Osteoblast (primary cell): Measurements from ENCODE around the gene CDK18. TPM values are rescaled to one million over a fixed set of nuclear protein-coding genes. Genes with fewer than 3 reads are reported as not detected.
A peak's percentile ranks its signal among the peaks of the same experiment; 100 is the strongest.

Experiments used
- DNase-seq: peaks from one replicate; pipeline ENCODE4 v3.0.0; 2011; ENCODE audit warnings: low spot score, mixed read lengths; ENCODE audit not compliant: insufficient read length; ENCODE audit errors: missing footprints
- H2AFZ ChIP-seq: 2 replicates; pipeline ENCODE4 v1.6.0; 2011; ENCODE audit warnings: mild to moderate bottlenecking, low read length
- H3K27ac ChIP-seq: 2 replicates; pipeline ENCODE4 v1.5.1; 2011; ENCODE audit warnings: mild to moderate bottlenecking, low read depth, low read length, moderate library complexity
- H3K27me3 ChIP-seq: 2 replicates; pipeline ENCODE4 v1.6.0; 2012; ENCODE audit warnings: mild to moderate bottlenecking, control low read depth, inconsistent platforms, low read length, moderate library complexity; ENCODE audit not compliant: insufficient read depth
- H3K36me3 ChIP-seq: 2 replicates; pipeline ENCODE4 v1.5.1; 2011; ENCODE audit warnings: mild to moderate bottlenecking, low read length, control low read depth, moderate library complexity; ENCODE audit not compliant: insufficient read depth
- H3K4me1 ChIP-seq: 2 replicates; pipeline ENCODE4 v1.5.1; 2011; ENCODE audit warnings: mild to moderate bottlenecking, low read length, control low read depth, moderate library complexity; ENCODE audit not compliant: insufficient read depth
- H3K4me2 ChIP-seq: 2 replicates; pipeline ENCODE4 v1.6.0; 2011; ENCODE audit warnings: mild to moderate bottlenecking, low read length; ENCODE audit not compliant: insufficient read depth
- H3K4me3 ChIP-seq: fragments of 200-600 bp; sonication (generic); 3 replicates; pipeline ENCODE4 v1.5.1; 2012; ENCODE audit warnings: mild to moderate bottlenecking, low read length, inconsistent platforms; ENCODE audit not compliant: insufficient read depth
- H3K79me2 ChIP-seq: 2 replicates; pipeline ENCODE4 v1.6.0; 2012; ENCODE audit warnings: mild to moderate bottlenecking, low read length, control low read depth, inconsistent platforms; ENCODE audit not compliant: insufficient read depth
- H3K9me3 ChIP-seq: 2 replicates; pipeline ENCODE4 v1.5.1; 2011; ENCODE audit warnings: low read depth, low read length, control low read depth
- H4K20me1 ChIP-seq: 2 replicates; pipeline ENCODE4 v1.6.0; 2012; ENCODE audit warnings: mild to moderate bottlenecking, low read length, control low read depth; ENCODE audit not compliant: insufficient read depth
- total RNA-seq: library from RNA; depleted of rRNA; stranded (reverse); fragments of >200 nt; gene quantifications from 2 replicates; pipeline ENCODE4 v1.2.3, GENCODE V29; 2012
- TF ChIP-seq, protein P1 (sequence below): IDR thresholded peaks from 2 replicates; pipeline ENCODE4 v1.5.1; 2011; ENCODE audit warnings: mild to moderate bottlenecking, low read depth, low read length, moderate library complexity; ENCODE audit errors: extremely low read depth

Gene CDK18
- total RNA-seq, 1 donor, result 0.72 TPM

DNA sequence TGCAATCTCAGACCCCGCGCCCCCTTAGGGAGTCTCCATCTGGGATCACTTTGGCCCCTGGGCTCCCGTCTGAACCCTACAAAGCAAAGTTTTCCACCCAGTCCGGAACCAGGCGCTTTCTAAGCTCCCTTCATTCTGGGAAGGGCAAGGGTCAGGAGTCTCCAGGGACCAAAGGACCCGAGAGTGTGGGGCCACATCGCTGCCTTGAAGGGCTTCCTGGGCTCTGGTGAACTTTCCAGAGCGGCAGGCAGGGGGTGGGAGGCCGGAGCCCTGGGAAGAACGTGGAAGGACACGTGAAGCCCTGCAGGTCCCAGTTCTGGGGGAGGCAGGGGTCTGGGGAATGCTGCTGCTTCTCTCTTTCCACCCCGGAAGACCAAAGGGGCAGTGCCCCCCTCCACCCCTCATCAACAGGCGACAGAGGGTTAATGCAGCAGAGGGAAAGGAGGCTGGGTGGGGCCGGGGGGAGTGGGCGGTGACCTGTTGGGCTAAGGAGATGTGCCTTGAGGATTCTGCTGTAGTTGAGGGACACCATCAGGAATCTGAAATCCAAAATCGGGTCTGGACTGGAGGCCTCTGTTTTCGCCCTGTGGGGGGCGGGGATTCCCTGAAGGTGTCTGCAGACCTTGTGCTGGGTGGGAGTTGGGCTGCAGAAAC is 734 bp downstream of the CDK18 start:
- H3K27ac ChIP-seq, result no peak overlapping the region
- H4K20me1 ChIP-seq, result no peaks in the 10 kb centered on the region
- peak overlapping the region; percentile 73 for H3K4me2 ChIP-seq
- peaks cover 4% of the 10 kb centered on the region for H3K4me1 ChIP-seq
- H2AFZ ChIP-seq, result peak overlapping the region; percentile 59
- H3K4me3 ChIP-seq, result peak overlapping the region; percentile 68
- peak; percentile 66 for DNase-seq
- peaks cover 32% of the 10 kb centered on the region for H3K27me3 ChIP-seq
- H3K9me3 ChIP-seq, result no peaks in the 10 kb centered on the region
- TF ChIP-seq, protein P1, sequence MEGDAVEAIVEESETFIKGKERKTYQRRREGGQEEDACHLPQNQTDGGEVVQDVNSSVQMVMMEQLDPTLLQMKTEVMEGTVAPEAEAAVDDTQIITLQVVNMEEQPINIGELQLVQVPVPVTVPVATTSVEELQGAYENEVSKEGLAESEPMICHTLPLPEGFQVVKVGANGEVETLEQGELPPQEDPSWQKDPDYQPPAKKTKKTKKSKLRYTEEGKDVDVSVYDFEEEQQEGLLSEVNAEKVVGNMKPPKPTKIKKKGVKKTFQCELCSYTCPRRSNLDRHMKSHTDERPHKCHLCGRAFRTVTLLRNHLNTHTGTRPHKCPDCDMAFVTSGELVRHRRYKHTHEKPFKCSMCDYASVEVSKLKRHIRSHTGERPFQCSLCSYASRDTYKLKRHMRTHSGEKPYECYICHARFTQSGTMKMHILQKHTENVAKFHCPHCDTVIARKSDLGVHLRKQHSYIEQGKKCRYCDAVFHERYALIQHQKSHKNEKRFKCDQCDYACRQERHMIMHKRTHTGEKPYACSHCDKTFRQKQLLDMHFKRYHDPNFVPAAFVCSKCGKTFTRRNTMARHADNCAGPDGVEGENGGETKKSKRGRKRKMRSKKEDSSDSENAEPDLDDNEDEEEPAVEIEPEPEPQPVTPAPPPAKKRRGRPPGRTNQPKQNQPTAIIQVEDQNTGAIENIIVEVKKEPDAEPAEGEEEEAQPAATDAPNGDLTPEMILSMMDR, result no peak
- H3K79me2 ChIP-seq, result no peaks in the 10 kb centered on the region
- no peaks in the 10 kb centered on the region for H3K36me3 ChIP-seq

DNA sequence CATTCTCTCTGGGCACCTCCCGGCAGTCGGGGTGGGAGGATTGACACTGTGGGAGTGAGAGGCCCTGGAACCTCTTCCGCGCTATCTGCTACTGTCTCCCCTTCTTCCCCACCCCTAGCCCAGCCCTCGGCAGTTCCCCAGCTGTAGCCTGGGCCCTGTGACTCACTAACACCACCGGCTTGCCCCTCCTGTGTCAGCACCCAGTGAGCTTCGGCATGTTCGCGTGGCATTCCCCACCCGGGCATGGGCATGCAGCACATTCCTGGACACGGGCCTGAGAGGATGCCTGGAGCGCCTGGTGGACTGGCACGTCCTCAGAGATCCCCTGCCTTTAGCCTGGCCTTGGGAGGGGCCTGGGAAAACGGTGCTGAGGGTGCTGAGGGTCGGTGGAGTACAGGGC is 1.3 kb downstream of the CDK18 start:
- no peak overlapping the region for H3K4me3 ChIP-seq
- H3K36me3 ChIP-seq, result no peaks in the 10 kb centered on the region

DNA sequence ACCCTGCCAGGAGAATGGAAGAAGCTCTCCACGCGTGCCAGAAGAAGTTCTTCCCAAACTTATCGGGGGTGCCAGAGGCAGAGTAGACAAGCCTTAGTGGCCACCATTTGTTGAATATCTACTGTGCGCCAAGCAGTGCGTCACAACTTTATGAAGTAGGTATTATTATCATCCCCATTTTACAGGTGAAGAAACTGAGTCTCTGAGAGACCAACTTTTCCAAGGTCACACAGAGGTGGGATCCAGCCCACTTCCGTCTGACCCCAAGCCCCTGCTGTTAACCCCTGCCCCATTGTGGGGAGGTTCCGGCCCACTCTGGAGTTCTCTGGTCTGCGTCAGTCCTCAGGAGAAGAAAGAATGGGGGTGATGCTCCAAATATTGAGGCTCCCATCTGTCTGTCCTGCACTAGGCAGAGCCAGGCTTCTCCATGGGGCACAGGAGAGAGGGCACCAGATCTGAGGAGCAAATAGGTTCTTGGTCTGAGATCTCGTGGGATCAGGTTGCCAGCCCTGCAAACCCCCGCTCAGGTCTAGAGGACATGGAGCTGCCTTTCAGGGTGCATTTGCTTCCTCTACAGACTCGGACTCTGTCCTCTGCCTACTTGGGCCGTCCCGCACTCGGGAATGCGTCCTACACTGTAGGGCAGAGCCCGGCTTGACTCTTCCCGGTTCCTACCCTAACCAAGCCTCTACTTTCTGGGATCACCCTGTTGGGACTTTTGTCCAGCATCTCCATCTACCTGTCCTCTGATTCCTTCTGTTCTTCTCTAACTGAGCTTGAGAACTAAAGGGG is 2.1 kb downstream of the CDK18 start:
- H3K4me3 ChIP-seq, result no peak overlapping the region
- no peaks in the 10 kb centered on the region for H3K36me3 ChIP-seq
- no peaks in the 10 kb centered on the region for H4K20me1 ChIP-seq
- TF ChIP-seq, protein P1, result no peak
- H3K4me1 ChIP-seq, result peaks cover 4% of the 10 kb centered on the region
- H3K27me3 ChIP-seq, result peaks cover 32% of the 10 kb centered on the region
- DNase-seq, result peak; percentile 47
- no peaks in the 10 kb centered on the region for H3K79me2 ChIP-seq
- H3K27ac ChIP-seq, result no peak overlapping the region
- H2AFZ ChIP-seq, result no peak overlapping the region
- no peaks in the 10 kb centered on the region for H3K9me3 ChIP-seq
- H3K4me2 ChIP-seq, result no peak overlapping the region

More for the DNA sequence above, 1.3 kb downstream of the CDK18 start:
- Histone ChIP-seq H3K27ac (no peak overlapping the region), H3K79me2 (no peaks in the 10 kb centered on the region), H3K27me3 (peaks cover 32% of the 10 kb centered on the region), H3K4me2 (no peak overlapping the region), H3K4me1 (peaks cover 4% of the 10 kb centered on the region), H2AFZ (no peak overlapping the region), H4K20me1 (no peaks in the 10 kb centered on the region), H3K9me3 (no peaks in the 10 kb centered on the region)
- peak; percentile 80 for DNase-seq
- TF ChIP-seq, protein P1, result no peak

DNA sequence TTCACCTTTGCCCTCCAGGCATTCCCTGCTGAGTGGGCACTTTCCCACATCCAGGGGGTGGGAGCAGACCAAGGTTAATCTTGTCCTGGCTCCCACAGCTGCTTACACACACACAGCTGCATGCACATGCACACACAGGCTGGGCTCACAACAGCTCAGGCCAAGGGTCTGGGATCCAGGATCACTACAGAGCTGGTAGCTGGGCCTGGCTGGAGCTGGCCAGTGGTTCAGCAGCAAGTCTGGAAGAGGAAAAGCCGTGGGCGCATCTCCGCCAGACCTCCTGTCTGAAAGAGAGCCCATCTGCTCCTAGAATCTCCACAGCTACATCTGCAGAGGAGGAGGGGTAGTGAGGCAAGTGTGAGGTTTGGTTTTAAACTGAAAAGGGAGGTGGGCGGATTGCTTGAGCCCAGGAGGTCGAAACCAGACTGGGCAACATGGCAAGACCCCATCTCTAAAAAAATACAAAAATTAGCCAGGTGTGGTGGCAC is 3.8 kb downstream of the CDK18 start:
- TF ChIP-seq, protein P1, result no peak

More for the DNA sequence above, 3.8 kb downstream of the CDK18 start:
- no peak overlapping the region for H3K4me3 ChIP-seq
- H2AFZ ChIP-seq, result no peak overlapping the region
- H3K79me2 ChIP-seq, result no peaks in the 10 kb centered on the region
- H3K36me3 ChIP-seq, result no peaks in the 10 kb centered on the region
- peaks cover 23% of the 10 kb centered on the region for H3K27me3 ChIP-seq
- no peak overlapping the region for H3K27ac ChIP-seq
- no peaks in the 10 kb centered on the region for H4K20me1 ChIP-seq
- peak; percentile 77 for DNase-seq
- H3K4me1 ChIP-seq, result peaks cover 4% of the 10 kb centered on the region
- H3K4me2 ChIP-seq, result no peak overlapping the region
- no peaks in the 10 kb centered on the region for H3K9me3 ChIP-seq
